HCT116 (cell line): ENCODE measurements around the gene PSME1. TPM values are rescaled to one million over a fixed set of nuclear protein-coding genes. Genes with fewer than 3 reads are reported as not detected.

Experiments
- ATAC-seq: fragments of 200-7000 bp; cut with Tn5 transposase; 2 replicates; pipeline ENCODE4 v1.9.1; 2020; ENCODE audit warnings: mild to moderate bottlenecking, moderate library complexity
- BruUV-seq: library from RNA; stranded (reverse); fragments of 400-500 nt; replicated peaks from 2 replicates; lab custom pipeline; 2021; lab: Mats Ljungman, UMichigan
- CTCF ChIA-PET: fragments of 300-600 bp; sonication (Branson Sonifier 250); formaldehyde crosslinking; loops from one replicate; lab custom pipeline; 2021; ENCODE audit warnings: antibody characterized with exemption; lab: Charles Lee
- POLR2A ChIA-PET: fragments of 300-600, 350-600 bp; sonication (Branson Sonifier 250); formaldehyde crosslinking; loops from one replicate; lab custom pipeline; 2021; ENCODE audit warnings: antibody characterized with exemption; lab: Charles Lee
- RAD21 ChIA-PET, 2 experiments: fragments of 300-600 bp; sonication (Branson Sonifier 250); formaldehyde crosslinking; loops; one replicate each; lab custom pipeline; 2023; ENCODE audit warnings: low total read pairs in 2 of 2; ENCODE audit not compliant: uncharacterized antibody in 2 of 2, unreplicated experiment in 2 of 2, low non-redundant PET in 1 of 2; lab: Charles Lee
- DNase-seq: peaks from one replicate; pipeline ENCODE4 v3.0.0-alpha.2; 2010; ENCODE audit warnings: low read depth, low spot score
- H2AFZ ChIP-seq: fragments of 200-600 bp; shearing (Covaris generic), sonication (generic); 2 replicates; pipeline ENCODE4 v1.6.1; 2017; ENCODE audit warnings: low read depth, mixed run types, mixed read lengths, antibody characterized with exemption, low read length; ENCODE audit not compliant: poor library complexity, severe bottlenecking
- H3K27ac ChIP-seq: 2 replicates; pipeline ENCODE4 v1.5.1; 2012; ENCODE audit warnings: low read depth, low read length
- H3K27me3 ChIP-seq: fragments of 200-600 bp; sonication (generic); 2 replicates; pipeline ENCODE4 v1.6.1; 2016; ENCODE audit warnings: mixed run types, low read length, mixed read lengths; ENCODE audit not compliant: insufficient read depth
- H3K36me3 ChIP-seq, 2 experiments: fragments of 200-500 bp in 1 of 2; fragments of 200-600 bp in 1 of 2; sonication (Bioruptor generic) in 1 of 2; sonication (generic) in 1 of 2; 2 replicates each; pipeline versions ENCODE4 v1.5.1 to v1.6.1; 2014 to 2016; ENCODE audit warnings: low read length in 2 of 2, inconsistent platforms in 1 of 2, mixed read lengths in 1 of 2, mixed run types in 1 of 2; ENCODE audit not compliant: insufficient read depth in 2 of 2, control insufficient read depth in 1 of 2
- H3K4me1 ChIP-seq, 2 experiments: fragments of 200-600 bp in 1 of 2; sonication (generic) in 1 of 2; 2 replicates each; pipeline versions ENCODE4 v1.5.1 to v1.6.1; 2012 to 2017; ENCODE audit warnings: low read length in 2 of 2, inconsistent platforms in 1 of 2, mild to moderate bottlenecking in 1 of 2, mixed read lengths in 1 of 2, mixed run types in 1 of 2, moderate library complexity in 1 of 2; ENCODE audit not compliant: insufficient read depth in 2 of 2, control insufficient read depth in 1 of 2
- H3K4me2 ChIP-seq: fragments of 200-600 bp; sonication (generic); 2 replicates; pipeline ENCODE4 v1.6.1; 2017; ENCODE audit warnings: mixed run types, low read length, mixed read lengths
- H3K4me3 ChIP-seq, 2 experiments: fragments of 200-600 bp in 1 of 2; sonication (generic) in 1 of 2; replicated peaks in 1 of 2; 2 replicates each; pipeline ENCODE4 v1.5.1; 2011 to 2016; ENCODE audit warnings: low read length in 2 of 2, control low read depth in 1 of 2, low read depth in 1 of 2, mild to moderate bottlenecking in 1 of 2, mixed read lengths in 1 of 2, mixed run types in 1 of 2
- H3K79me2 ChIP-seq: fragments of 200-600 bp; sonication (generic); 2 replicates; pipeline ENCODE4 v1.6.1; 2017; ENCODE audit warnings: mild to moderate bottlenecking, mixed run types, low read length, moderate library complexity, mixed read lengths; ENCODE audit not compliant: insufficient read depth
- H3K9ac ChIP-seq: fragments of 200-600 bp; sonication (generic); 2 replicates; pipeline ENCODE4 v1.6.1; 2016; ENCODE audit warnings: low read length, mixed read lengths
- H3K9me2 ChIP-seq: fragments of 200-600 bp; sonication (generic), shearing (Covaris generic); 2 replicates; pipeline ENCODE4 v1.6.1; 2017; ENCODE audit warnings: mixed run types, mild to moderate bottlenecking, moderate library complexity; ENCODE audit not compliant: insufficient read depth
- H3K9me3 ChIP-seq, 2 experiments: fragments of 200-500 bp in 1 of 2; fragments of 200-600 bp in 1 of 2; sonication (Bioruptor generic) in 1 of 2; sonication (generic) in 1 of 2; 2 replicates each; pipeline ENCODE4 v1.6.1; 2014 to 2017; ENCODE audit warnings: low read length in 2 of 2, mixed read lengths in 2 of 2, inconsistent platforms in 1 of 2, low read depth in 1 of 2, mild to moderate bottlenecking in 1 of 2, mixed run types in 1 of 2, moderate library complexity in 1 of 2; ENCODE audit not compliant: control insufficient read depth in 1 of 2, insufficient read depth in 1 of 2
- H4K20me1 ChIP-seq: fragments of 200-600 bp; sonication (generic), shearing (Covaris generic); 2 replicates; pipeline ENCODE4 v1.6.1; 2017; ENCODE audit warnings: mixed run types, mild to moderate bottlenecking, moderate library complexity; ENCODE audit not compliant: insufficient read depth
- CEBPB ChIP-seq: IDR thresholded peaks from 2 replicates; pipeline ENCODE4 v1.6.1; 2012; ENCODE audit warnings: low read depth
- EGR1 ChIP-seq: IDR thresholded peaks from 2 replicates; pipeline ENCODE4 v1.6.1; 2012; ENCODE audit warnings: low read depth
- EZH2phosphoT487 ChIP-seq: fragments of 200-600 bp; IDR thresholded peaks from 2 replicates; pipeline ENCODE4 v1.6.1; 2018; ENCODE audit warnings: antibody characterized with exemption, borderline replicate concordance
- FOSL1 ChIP-seq: IDR thresholded peaks from 2 replicates; pipeline ENCODE4 v1.6.1; 2012; ENCODE audit warnings: low read depth
- JUND ChIP-seq: IDR thresholded peaks from 2 replicates; pipeline ENCODE4 v1.6.1; 2012
- POLR2A ChIP-seq: IDR thresholded peaks from 2 replicates; pipeline ENCODE4 v1.7.0; 2011; ENCODE audit warnings: borderline replicate concordance; ENCODE audit not compliant: insufficient read depth, insufficient read length; ENCODE audit errors: extremely low read depth
- POLR2AphosphoS5 ChIP-seq: IDR thresholded peaks from 2 replicates; pipeline ENCODE4 v1.6.1; 2011; ENCODE audit warnings: mild to moderate bottlenecking, low read depth, low read length, moderate library complexity
- RAD21 ChIP-seq: IDR thresholded peaks from 2 replicates; pipeline ENCODE4 v1.6.1; 2012; ENCODE audit warnings: low read depth, mild to moderate bottlenecking
- REST ChIP-seq: IDR thresholded peaks from 2 replicates; pipeline ENCODE4 v1.6.1; 2012; ENCODE audit warnings: low read depth
- SIN3A ChIP-seq: IDR thresholded peaks from 2 replicates; pipeline ENCODE4 v1.6.1; 2012; ENCODE audit warnings: low read depth
- SP1 ChIP-seq: IDR thresholded peaks from 2 replicates; pipeline ENCODE4 v1.6.1; 2012; ENCODE audit warnings: low read depth
- SRF ChIP-seq: IDR thresholded peaks from 2 replicates; pipeline ENCODE4 v1.6.1; 2012; ENCODE audit warnings: low read depth
- TCF7L2 ChIP-seq: IDR thresholded peaks from 2 replicates; pipeline ENCODE4 v1.7.0; 2011; ENCODE audit warnings: borderline replicate concordance, inconsistent platforms; ENCODE audit not compliant: insufficient read depth, insufficient read length; ENCODE audit errors: extremely low read depth
- YY1 ChIP-seq: IDR thresholded peaks from 2 replicates; pipeline ENCODE4 v1.6.1; 2011; ENCODE audit warnings: low read length, low read depth, moderate library complexity, mild to moderate bottlenecking; ENCODE audit not compliant: insufficient replicate concordance; ENCODE audit errors: extremely low read depth
- ZBTB33 ChIP-seq: IDR thresholded peaks from 2 replicates; pipeline ENCODE4 v1.6.1; 2011; ENCODE audit warnings: mild to moderate bottlenecking, low read length, moderate library complexity; ENCODE audit not compliant: insufficient replicate concordance; ENCODE audit errors: extremely low read depth
- ZFX ChIP-seq: fragments of 450-650 bp; IDR thresholded peaks from 2 replicates; pipeline ENCODE4 v1.6.1; 2017
- ZNF274 ChIP-seq: fragments of 200-500 bp; sonication (Bioruptor generic); IDR thresholded peaks from 2 replicates; pipeline ENCODE4 v1.6.1; 2014; ENCODE audit warnings: mild to moderate bottlenecking, low read depth, low read length, inconsistent platforms
- intact Hi-C: fragments of 100-400 bp; cut with micrococcal nuclease; formaldehyde crosslinking; loops from 2 replicates; pipeline ENCODE4 v1.10.0; 2022
- total RNA-seq: library from RNA; stranded (reverse); gene quantifications from one replicate; pipeline ENCODE4 v1.2.1, GENCODE V29; 2021; ENCODE audit not compliant: unreplicated experiment
- TF ChIP-seq, protein P1 (sequence below), 3 experiments: fragments of 200-600 bp in 1 of 3; sonication (generic) in 1 of 3; IDR thresholded peaks in 2 of 3; conservative IDR thresholded peaks in 1 of 3; 2 replicates each; pipeline ENCODE4 v1.5.1; 2012 to 2017; ENCODE audit warnings: low read depth in 2 of 3, low read length in 2 of 3, antibody characterized with exemption in 1 of 3, borderline replicate concordance in 1 of 3, control low read depth in 1 of 3, mild to moderate bottlenecking in 1 of 3, mixed read lengths in 1 of 3, mixed run types in 1 of 3, moderate library complexity in 1 of 3; ENCODE audit not compliant: insufficient read depth in 1 of 3
- TF ChIP-seq, protein P2 (sequence below): IDR thresholded peaks from 2 replicates; pipeline ENCODE4 v1.6.1; 2012
- TF ChIP-seq, protein P3 (sequence below): IDR thresholded peaks from 2 replicates; pipeline ENCODE4 v1.6.1; 2012

Gene PSME1
- total RNA-seq, 1 experiment from 2014 or later = 174 TPM

DNA sequence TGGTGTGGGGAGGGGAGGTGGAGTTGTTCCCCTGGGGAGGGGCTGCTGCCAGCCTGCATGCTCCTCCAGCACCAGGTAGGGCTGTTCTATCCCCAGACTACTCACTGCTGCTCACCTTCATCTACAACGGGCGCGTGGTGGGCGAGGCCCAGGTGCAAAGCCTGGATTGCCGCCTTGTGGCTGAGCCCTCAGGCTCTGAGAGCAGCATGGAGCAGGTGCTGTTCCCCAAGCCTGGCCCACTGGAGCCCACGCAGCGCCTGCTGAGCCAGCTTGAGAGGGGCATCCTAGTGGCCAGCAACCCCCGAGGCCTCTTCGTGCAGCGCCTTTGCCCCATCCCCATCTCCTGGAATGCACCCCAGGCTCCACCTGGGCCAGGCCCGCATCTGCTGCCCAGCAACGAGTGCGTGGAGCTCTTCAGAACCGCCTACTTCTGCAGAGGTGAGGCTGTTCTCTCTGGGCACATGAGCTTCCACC, 28.6 kb downstream of the PSME1 start:
- no peak overlapping the region for H3K4me3 ChIP-seq
- BruUV-seq = no TSS peak
- TF ChIP-seq, protein P1, sequence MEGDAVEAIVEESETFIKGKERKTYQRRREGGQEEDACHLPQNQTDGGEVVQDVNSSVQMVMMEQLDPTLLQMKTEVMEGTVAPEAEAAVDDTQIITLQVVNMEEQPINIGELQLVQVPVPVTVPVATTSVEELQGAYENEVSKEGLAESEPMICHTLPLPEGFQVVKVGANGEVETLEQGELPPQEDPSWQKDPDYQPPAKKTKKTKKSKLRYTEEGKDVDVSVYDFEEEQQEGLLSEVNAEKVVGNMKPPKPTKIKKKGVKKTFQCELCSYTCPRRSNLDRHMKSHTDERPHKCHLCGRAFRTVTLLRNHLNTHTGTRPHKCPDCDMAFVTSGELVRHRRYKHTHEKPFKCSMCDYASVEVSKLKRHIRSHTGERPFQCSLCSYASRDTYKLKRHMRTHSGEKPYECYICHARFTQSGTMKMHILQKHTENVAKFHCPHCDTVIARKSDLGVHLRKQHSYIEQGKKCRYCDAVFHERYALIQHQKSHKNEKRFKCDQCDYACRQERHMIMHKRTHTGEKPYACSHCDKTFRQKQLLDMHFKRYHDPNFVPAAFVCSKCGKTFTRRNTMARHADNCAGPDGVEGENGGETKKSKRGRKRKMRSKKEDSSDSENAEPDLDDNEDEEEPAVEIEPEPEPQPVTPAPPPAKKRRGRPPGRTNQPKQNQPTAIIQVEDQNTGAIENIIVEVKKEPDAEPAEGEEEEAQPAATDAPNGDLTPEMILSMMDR (IDR thresholded peaks at IDR 0.05 in 2 of 3, conservative IDR thresholded peaks at IDR 0.05 in 1 of 3; ENCODE audit: borderline replicate concordance in 1 of 3, insufficient read depth in 1 of 3, low read depth in 2 of 3, low read length in 2 of 3) = no peak
- no peak for TF ChIP-seq RAD21
- TF ChIP-seq YY1 = no peak
- TF ChIP-seq, protein P2, sequence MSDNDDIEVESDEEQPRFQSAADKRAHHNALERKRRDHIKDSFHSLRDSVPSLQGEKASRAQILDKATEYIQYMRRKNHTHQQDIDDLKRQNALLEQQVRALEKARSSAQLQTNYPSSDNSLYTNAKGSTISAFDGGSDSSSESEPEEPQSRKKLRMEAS = no peak
- no peak for TF ChIP-seq SP1
- TF ChIP-seq ZBTB33 = no peak
- no peak for TF ChIP-seq EGR1
- TF ChIP-seq SIN3A = no peak
- TF ChIP-seq CEBPB = no peak
- TF ChIP-seq FOSL1 = no peak
- TF ChIP-seq EZH2phosphoT487 = no peak
- no peak for TF ChIP-seq JUND
- no peak for TF ChIP-seq POLR2A
- no peak for TF ChIP-seq ZFX
- TF ChIP-seq POLR2AphosphoS5 = no peak
- no peak for TF ChIP-seq TCF7L2
- TF ChIP-seq REST = no peak
- TF ChIP-seq ZNF274 = no peak
- TF ChIP-seq, protein P3, sequence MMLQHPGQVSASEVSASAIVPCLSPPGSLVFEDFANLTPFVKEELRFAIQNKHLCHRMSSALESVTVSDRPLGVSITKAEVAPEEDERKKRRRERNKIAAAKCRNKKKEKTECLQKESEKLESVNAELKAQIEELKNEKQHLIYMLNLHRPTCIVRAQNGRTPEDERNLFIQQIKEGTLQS = no peak
- TF ChIP-seq SRF = no peak
- TF ChIP-seq, all 23 proteins: peak for 0
- RAD21 ChIA-PET = no interaction called here
- no peak overlapping the region for H3K9ac ChIP-seq
- no peak overlapping the region for H3K27ac ChIP-seq
- H3K4me2 ChIP-seq = no peak overlapping the region
- no peaks in the 10 kb centered on the region for H4K20me1 ChIP-seq
- no peaks in the 10 kb centered on the region for H3K79me2 ChIP-seq
- H3K9me3 ChIP-seq = no peaks in the 10 kb centered on the region
- H2AFZ ChIP-seq = no peak overlapping the region
- no peaks in the 10 kb centered on the region for H3K27me3 ChIP-seq
- intact Hi-C loops = no loop called here
- CTCF ChIA-PET = no interaction called here
- DNase-seq = no peak
- peaks cover 15 to 21% of the 10 kb centered on the region in 2 experiments for H3K4me1 ChIP-seq
- POLR2A ChIA-PET = interaction anchor here (1.1 kb wide), 1 partner anchor 18 kb away, joined by 3 read pairs; the partner anchor contains the start of gene PSME2
- peaks cover 6 to 18% of the 10 kb centered on the region in 2 experiments; a peak in 3 of 4 replicates for H3K36me3 ChIP-seq
- H3K9me2 ChIP-seq = no peaks in the 10 kb centered on the region
- no peak for ATAC-seq
